GM03348 (cell line): ENCODE measurements around the gene TGFBI.
A peak's percentile ranks its signal among the peaks of the same experiment; 100 is the strongest.

Experiments used
- DNase-seq: peaks from one replicate; pipeline ENCODE4 v3.0.0; 2012; ENCODE audit warnings: low spot score

Gene TGFBI

DNA sequence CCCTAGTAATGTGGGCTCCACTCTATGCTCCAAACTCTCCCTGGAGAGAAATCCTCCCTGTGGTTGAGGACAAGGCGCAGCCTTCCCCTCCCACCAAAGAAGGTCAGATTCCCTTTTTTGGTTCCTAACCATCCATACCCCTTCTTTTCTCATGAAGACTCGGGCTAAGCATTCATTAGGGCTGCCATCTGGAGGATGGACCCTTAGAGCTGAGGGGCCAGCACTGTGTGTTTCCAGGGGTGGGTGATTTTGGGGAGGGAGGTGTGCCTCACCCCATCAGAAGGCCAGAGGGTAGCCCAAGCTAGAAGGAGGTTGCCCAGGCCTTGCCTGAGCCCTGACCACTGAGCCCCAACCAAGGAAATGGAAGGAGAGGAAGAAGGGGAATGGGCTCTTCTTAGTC lies 36.8 kb downstream of the TGFBI start:
- DNase-seq = no peak

DNA sequence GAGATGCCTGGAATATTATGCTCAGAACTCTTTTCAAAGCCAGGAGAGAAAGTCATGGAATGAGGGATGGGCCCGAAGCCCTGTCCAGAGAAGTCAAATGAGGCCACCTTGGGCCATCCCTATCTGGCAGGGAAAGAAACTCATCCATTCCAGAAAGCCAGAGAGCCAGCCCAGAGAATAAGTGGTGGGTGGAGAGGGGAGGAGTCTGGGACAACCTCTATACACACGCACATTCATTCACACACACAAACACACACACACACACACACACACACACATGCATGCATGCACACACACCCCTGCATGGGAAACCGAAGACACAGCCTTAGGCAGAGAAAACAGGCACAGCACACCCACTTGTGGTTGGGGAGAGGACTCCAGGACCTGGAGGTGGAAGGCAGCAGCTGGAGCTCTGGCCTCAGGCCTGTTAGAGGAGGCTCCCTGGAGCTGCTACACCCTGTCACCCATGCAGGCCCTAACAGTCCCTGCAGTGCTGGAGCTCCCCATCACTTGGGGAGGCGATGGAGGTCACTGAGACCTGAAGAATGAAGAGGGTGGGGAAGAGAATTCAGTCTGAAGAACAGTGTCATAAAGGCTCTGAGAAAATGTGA lies 38.0 kb downstream of the TGFBI start:
- DNase-seq = peak; percentile 72

GRCh38 chr5:136067422-136067821 lies 38.6 kb downstream of the TGFBI start:
- no peak for DNase-seq

DNA sequence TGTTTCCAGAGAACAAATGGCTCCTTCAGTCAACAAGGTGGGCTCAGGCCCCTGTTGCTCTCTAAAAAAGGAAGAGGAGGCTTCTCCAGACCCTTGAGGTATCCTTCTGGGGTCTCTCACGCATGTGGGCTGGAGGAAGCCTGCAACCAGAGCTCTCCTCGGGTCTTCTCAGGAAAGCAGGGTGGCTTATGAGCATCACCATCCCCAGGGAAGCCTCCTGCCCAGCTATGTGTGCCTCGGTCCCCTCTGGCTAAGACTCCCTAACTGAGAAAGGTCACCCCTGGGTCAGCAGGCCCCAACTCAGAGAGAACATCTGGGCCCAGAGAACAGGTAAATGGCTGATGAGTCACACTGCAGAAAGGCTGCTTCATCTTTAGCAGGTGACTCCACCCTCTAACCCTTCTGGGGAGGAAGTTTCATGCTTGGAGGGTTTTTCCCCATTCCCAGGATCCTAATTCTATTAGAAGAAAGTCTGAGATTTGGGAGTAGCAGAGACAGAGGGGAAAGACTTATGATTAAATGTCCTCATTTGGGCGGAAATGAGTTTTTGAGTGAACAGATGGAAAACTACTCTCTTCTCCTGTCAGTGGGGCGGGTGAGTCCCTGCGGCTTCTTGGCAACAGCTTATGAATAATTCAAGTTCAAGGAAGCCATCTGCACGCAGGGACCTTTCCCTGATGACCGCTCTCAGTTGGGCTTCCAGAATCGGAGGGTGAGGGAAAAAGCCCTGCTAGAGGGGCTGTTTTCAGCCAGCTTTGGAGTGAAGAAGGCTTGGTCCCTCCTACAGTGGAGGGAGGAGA lies 41.9 kb downstream of the TGFBI start:
- no peak for DNase-seq

- DNase-seq = no peak
These were observed 45.1 kb downstream of the TGFBI start for GRCh38 chr5:136073714-136074529.

- peak; percentile 23 for DNase-seq
These were observed 46.7 kb downstream of the TGFBI start for GRCh38 chr5:136075466-136075891.

DNA sequence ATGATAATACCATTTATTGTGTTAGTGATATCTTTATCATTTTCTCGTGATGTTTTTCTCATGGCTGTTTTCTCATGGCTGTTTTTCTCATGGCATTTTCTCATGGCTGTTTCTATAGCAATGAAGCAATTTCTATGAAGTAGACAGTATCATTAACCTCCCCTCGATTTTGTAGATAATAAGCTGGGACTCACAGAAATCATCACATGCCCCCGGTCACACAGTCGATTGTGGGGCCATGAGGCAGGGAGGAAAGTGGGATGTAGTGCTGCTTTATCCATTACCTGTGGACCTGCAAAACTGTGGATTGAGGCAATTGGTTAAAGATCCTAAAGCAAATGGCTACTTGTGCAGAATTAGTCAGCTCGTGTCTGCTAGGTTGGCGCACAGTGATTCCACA lies 47.3 kb downstream of the TGFBI start:
- DNase-seq = no peak

DNA sequence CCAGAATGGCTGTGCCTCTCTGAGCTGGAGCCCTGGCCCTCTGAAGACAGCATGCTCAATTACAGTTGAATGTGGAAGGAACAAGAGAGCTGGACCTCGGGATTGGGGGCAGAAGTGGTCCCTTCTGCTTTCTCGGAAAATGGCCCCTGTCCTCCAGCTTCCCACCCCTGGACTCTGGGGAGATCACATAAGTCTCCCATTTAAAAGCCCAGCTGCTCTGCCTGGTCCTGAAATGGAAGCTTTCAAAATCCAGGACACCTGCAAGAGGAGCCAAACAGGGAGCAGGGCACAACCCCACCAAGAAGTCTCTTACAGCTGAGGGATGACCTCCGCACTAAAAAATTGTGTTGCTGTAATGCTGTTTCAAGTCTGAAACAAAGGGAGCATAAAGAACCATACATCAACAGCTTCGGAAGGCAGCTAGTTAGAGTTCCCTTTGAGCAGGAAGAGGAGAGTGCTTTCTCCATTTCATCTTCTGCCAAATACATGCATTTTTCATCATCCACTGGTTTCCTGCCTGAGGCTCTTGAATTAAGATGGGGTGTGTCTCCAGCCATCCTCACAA lies 48.2 kb downstream of the TGFBI start:
- DNase-seq = no peak

DNA sequence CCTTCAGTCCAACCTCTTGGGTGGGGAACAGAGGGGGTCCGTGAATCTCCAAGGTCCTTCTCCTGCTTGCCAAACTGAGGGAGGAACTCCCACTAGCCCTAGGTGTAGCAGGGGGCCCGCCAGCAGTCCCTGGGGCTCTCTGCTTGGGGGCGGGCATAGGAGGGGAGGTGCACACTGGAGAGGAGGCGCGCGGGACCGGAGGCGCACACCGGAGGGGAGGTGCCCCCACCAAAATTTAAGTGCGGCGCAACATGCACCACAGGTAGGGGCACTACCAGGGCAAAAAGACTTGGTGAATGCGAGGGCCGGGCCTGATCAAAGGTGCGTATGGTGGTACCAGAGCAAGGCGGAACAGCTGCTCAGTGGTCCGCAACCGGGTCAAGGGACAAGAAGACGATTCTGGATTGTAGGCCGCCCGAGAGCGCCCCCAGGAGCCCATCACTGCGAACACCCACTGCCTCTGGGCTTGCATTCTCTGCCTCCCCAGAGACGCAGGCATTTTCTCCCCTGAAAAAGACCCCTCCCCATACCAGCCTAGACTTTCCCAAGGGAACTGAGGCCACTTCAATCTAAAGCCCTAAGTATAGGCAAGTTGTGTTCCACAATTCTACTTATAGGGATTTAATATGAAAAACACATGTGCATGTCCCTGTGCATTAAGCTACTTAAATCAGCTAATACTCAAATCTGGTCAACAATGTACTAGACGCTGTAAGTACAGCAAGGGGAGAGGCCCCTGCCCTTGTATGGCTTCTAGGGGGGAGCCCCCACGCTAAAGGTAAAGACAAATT lies 50.6 kb downstream of the TGFBI start:
- DNase-seq = no peak

GRCh38 chr5:136080113-136080482 lies 51.3 kb downstream of the TGFBI start:
- DNase-seq = no peak

DNA sequence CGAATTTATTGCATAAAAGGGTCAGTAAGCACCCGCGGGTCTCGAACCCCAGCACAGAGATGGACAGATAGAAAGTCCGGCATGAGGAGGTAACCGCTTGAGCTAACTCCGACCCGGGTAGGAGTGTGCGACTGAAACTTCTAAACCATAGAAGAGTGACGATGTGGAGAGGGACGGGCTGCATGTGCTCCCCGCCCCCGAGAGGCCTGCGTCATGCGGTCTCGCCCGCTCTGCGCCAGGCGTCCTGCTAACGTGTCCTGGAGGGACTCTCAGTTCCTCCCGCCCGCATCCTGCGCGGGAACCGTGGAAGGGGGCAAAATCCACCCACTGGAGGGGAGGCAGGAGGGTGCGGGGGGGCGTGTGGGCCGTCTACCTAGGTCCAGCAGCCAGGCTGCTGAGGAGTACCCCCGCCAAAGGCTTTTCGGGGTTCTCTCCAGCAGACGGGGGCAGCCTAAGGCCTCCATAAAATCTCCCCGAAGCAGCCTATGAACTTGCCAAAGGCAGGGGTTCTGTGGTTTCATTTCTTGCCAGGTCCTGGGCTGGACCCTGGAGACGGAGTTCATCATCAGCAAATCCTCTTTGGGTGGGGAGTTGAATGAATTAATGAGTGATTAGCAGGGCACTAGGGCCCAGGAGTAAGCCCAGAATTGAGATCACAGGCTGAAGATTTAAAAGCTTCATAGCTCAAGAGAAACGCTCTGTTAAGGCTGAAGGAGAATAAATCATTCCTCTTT lies 51.9 kb downstream of the TGFBI start:
- DNase-seq = peak; percentile 90

DNA sequence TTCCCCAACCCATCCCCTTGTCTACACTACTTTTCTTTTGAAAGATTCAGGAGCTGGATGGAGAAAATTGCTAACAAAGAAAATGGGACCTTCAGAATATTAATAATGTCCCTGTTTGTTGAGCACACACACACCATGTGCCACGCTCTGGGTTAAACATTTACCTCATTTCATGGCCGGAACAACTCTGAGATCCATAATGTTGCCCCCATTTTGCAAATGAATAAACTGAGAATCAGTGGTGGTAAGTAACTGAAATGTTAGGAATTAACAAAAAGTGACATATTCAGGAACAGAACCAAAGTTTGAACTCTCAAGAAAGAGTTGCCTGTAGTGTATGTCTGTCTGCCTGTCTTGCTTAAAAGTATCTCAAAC lies 52.4 kb downstream of the TGFBI start:
- DNase-seq = no peak

GRCh38 chr5:136082390-136083193 lies 53.8 kb downstream of the TGFBI start:
- peak; percentile 70 for DNase-seq

DNA sequence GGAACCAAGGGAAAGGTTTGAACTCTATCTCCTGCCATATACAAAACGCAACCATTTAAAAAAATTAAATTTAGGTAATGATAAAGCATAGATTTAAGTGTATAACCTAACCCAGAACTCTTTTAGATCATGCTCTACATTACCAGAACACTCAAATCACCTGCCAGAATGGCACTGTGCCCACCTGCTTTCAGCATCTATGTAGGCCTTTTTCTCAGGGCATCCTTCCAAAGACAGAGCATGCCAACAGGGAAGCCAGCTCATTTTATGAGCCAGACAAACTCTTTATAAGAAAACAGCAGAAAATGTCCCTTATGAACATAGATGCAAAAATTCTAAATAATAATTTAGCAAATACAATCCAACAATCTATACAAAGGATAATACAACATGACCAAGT lies 55.9 kb downstream of the TGFBI start:
- no peak for DNase-seq

GRCh38 chr5:136086783-136087566 lies 58.2 kb downstream of the TGFBI start:
- DNase-seq = no peak

DNA sequence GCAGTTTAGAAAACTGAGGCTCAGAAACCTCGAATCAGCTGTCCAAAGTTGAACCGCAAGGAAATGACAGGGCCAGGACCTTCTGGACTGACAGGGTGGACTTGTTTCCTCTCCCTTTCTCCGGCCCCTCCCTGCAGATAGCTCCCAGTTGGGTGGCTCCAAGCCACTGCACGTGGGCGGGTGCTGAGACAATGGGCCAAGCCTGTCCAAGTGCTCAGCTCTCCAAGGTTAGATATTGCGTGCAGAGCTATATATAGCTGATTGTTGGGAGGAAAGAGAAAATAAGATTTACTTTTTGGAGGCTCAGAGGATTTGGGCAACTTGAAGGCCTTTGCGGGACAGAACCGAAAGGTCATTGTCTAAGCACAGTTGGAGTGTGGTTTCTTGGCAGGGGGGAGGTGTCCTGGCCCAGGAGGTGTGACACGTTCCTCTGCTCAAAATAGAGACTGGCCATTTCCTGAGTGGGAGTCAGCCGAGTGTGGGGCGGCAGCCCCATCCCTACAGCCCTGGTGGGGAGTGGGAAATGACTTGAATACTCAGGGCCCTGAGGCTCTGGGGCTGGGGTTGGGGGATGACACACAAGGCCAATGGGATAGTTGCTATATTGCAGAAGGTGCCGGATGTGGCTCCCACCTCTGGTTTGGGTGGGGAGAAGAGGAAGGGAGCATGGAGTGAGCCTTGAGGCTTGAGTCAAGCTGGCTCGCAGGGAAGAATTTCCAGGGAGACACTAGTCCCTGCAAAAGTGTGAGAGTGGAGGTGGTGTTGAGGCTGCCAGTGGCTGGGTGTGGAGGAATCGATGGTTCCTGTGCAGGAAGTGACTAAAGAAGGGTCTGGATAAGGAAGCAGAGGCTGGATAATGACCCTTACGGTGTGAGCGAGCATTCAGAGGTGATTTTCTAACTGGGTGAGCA lies 59.4 kb downstream of the TGFBI start:
- DNase-seq = peak; percentile 90

DNA sequence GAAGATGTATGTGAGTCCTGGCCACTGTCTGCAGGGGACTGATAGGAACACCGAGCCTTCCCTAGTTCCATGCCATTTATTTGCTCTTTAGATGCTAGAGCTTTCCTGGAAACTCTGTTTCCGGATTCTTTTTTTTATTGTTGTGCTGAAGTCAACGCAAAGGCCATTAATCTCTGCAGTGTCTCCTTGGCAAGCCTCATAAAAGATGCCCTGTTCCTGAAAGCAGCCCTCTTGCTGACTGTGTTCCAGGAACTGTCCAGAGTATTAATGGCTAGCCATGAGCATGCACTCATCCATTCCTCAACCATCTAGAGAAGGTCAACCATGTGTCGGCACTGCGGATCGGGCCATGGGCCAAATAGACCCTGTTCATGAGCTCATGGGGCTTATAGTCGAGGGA lies 61.0 kb downstream of the TGFBI start:
- no peak for DNase-seq

DNA sequence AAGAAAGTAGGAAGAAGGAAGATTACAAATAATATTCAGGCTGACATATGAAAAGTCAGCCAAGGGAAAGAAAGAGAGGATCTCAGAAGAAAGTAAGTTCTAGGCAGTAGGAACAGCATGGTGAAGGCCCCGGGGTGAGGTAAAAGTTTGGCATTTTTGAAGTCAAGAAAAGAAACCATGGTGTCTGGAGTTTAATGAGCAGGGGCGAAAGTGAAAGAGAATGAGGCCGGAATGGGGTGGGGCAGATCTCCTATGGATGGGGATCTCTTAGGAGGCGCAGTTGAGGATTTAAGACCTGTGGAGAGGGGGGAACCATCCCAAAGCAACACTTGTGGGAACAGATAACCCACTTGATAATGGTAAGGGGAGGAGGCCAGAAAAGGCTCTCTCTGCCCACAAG lies 61.5 kb downstream of the TGFBI start:
- no peak for DNase-seq
